ENCODE measurements around the gene TNFRSF13B.
"Not testable (repeated sequence)": the region's sequence is repeated elsewhere in the genome, so short reads cannot be mapped to it uniquely, and the experiment has no call there.

Gene TNFRSF13B

GRCh38 chr17:16971458-16972338 lies at the start of gene TNFRSF13B:
TSS of gene TNFRSF13B (minus strand) at chr17:16972118. CDS start at chr17:16972075, 43 bp downstream.
- in situ Hi-C loops (cut with HindIII; ENCODE audit: low sequenced_read_pairs) = no loop called here

- in situ Hi-C loops (cut with HindIII; ENCODE audit: low sequenced_read_pairs) = no loop called here
Observed at GRCh38 chr17:17021194-17021863, 49.4 kb upstream of the TNFRSF13B start.

GRCh38 chr17:17020821-17021193 lies 48.9 kb upstream of the TNFRSF13B start:
- in situ Hi-C loops (cut with HindIII; ENCODE audit: low sequenced_read_pairs) = no loop called here

DNA sequence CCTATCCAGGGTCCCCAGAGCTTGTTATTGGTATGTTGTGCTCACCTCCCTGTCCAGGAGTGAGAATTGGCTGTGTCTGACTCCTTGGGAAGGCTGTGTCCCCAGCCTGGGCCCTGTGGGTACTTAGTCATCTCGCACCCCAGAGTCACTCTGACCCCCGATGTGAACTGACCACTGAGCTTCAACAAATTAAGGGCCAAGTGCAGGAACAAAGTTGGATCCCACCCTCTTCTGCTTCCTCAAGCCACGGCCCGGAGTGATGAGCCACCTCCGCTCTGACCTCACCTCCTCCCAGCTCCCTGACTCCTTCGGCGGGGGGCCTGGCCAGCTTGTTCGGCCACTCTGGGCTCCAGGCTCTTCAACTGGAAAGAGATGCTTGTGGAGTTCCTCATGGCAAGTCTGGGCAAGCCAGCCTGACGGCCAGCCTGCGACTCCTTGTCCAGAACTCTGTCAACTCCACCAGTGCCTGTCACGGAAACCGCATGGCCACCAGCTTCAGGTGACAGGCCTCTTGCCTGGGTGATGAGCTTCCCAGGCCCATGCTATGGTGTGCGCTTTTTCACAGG lies 48.1 kb upstream of the TNFRSF13B start:
- in situ Hi-C loops (cut with HindIII; ENCODE audit: low sequenced_read_pairs) = no loop called here

DNA sequence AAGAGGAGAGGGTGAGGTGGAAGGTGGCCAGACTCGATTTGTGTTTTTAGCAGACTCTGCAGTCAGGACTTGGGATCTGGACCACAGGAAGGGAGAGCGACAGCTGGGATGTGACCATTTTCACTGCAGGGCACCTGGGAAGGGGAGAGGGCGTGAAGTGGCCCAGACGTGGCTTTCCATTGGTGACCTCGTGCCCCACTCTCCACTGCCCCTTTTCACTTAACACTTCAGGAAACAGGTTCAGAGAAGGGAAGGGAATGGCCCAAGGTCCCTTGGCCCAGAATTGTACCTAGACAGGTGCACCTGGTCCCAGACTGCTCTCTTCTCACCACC lies 47.5 kb upstream of the TNFRSF13B start:
- in situ Hi-C loops (cut with HindIII; ENCODE audit: low sequenced_read_pairs) = no loop called here

DNA sequence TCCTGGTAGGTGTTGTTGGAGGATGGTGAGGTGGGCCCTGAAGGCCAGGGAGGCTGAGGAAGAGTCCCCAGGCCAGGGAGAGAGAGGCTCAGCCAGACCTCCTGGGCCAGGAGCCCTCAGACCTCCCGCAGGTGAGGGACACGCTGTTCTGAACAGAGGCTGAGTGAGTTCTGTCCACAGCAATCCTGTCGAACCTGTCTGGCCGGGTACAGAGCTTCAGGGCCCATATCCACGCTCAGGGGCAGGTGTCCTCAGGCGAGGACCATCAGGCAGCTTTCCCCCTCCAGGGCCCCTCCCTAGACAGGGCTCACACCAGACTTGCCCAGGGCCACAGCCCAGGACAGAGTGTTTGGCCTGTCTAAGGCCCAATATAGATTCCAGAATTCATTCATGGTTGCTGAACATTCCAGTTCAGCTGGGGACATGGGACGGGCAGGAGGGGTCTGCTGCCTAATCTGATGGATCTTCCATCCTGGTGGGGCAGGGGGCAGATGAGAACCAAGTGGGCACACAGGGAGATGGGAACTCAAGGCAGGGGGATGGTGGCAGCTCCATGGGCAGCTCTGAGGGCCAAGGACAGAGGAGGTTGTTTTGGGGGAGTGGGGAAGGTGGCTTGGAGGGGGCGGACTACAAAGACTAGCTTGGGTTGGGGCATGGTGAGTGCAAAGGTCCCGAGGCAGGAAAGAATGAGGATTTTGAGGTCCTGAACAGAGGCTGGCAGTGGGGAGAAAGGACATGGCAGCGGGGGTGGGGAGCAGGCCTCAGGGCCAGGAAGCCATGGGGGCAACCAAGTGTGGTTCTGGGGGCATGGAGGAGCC lies 46.9 kb upstream of the TNFRSF13B start:
- in situ Hi-C loops (cut with HindIII; ENCODE audit: low sequenced_read_pairs) = no loop called here

DNA sequence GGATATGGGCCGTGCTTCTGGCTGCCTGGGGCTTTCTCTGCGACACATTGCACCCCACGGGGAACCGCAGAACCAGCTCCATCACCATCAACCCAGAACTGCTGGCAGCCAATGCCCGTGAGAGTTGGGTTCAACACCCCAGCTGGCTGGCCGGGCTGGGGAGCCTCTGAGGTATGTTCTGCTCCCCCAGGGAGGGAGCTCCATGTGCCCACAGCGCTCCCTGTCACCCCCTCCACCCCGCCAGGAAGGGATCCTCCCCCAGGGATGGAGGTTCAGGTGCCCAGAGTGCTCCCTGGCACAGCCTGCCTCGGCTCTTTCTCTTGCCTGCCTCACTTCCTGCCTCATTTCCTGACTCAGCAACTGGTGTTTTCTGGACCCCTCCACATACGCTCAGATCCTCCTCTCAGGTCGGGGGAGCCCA lies 46.1 kb upstream of the TNFRSF13B start:
- in situ Hi-C loops (cut with HindIII; ENCODE audit: low sequenced_read_pairs) = no loop called here

DNA sequence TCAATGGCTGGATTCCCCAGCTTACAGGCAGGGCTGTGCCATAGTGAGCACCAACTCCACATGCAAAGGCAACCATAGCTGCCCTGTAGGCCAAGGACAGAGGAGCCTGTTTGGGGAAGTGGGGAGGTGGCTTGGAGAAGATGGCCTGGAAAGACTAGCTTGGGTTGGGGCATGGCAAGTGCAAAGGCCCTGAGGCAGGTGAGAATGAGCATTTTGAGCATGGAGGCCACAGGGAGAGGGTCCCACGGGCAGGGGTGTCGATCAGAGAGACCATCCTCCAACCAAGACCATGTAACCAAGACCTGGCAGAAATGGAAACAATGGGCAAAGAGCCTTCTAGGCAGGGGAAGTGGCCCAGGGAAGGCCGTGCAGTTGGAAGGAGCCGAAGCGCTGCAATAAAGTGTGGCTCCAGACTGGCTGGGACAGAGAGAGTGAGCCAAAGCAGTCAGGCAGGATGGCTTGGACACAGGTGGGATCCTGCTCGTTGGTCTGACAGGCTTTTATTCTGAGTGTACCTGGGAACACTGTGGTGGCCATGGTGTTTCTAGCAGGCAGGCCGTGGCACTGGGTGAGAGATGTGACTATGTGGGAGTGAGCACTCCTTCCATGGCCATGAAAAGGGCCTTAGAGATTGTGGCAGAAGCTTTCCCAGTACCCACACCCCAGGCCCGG lies 45.6 kb upstream of the TNFRSF13B start:
- in situ Hi-C loops (cut with HindIII; ENCODE audit: low sequenced_read_pairs) = no loop called here

DNA sequence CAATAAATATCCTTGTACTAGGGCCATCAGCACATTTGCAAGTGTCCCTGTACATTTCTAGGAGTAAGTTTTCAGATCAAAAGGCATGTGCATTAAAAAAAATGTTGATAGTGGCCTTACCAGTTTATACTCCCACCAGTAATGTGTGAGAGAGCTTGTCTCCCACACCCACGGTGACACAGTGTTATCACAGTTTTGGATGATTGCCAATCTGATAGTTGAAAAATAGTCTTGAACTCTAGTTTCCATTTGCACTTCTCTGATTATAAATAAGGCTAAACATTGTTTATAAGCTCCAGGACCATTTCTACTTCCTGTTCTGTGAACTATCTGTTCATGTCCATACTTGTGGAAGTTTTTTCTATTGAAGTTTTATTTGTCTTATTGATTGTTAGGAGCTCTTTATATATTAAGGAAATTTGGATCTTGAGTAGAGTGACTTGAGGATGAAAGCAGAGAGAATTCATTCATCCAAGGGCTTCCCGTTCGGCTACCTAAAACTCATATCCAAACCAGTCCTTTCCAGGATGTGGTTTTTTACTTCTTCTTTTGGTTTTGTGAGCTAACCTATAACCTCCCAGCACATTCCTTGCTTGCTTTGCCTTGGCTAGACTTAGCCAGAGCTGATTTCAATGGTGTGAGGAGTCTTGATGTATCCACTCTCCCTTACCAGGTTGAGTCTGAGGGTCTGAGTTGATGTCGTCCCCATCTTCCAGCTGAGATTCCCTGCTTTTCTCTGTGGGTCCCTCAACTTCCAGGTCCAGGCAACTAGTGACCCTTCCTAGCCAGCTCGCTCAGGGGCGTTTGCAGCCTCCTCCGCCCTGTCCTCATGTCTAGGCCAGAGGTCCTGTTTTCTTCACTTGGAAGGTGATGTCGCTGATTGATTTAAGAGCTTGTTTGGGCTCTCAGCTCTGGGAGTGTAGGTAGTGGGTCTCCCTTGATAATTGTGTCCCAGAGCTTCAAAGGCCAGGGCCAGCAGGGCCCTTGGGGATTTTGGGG lies 44.6 kb upstream of the TNFRSF13B start:
- in situ Hi-C loops (cut with HindIII; ENCODE audit: low sequenced_read_pairs) = not testable (repeated sequence)

DNA sequence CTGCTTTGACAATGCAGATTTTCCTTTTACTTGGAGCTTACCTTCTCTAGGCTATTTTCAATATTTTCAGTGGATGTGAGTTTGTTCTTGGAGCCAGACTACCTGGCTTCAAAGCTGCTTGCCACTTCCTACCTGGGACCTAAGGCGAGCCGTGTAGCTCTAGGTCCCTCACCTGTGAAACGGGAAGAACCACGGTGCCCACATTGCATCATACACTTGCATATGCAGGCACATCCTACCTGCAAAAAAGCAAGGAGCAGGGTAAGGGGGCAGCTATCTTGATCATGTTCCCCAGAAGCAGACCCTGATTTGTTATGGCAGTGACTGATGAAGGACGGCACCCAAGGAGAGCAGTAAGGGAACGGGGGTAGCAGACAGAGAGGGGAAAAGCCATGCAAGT lies 43.3 kb upstream of the TNFRSF13B start:
- in situ Hi-C loops (cut with HindIII; ENCODE audit: low sequenced_read_pairs) = no loop called here

DNA sequence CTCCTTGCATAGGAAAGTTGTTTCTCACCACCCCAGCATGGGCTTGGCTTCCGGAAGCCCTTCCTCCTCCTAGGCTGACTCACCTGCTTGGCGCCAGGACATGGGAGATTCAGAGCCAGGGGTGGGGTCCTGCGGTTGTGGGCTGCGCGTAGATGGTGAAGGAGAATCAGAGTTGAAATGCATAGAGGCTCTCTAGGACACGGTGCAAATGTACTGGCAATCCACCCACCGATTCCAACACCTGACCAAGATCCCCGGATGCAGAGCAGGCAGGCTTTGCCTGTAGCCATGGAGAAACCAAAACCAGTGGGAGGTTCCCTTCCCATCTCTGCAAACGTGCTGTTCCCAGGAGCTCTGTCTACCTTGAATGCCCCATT lies 42.8 kb upstream of the TNFRSF13B start:
- in situ Hi-C loops (cut with HindIII; ENCODE audit: low sequenced_read_pairs) = not testable (repeated sequence)

GRCh38 chr17:17013828-17014747 lies 42.2 kb upstream of the TNFRSF13B start:
- in situ Hi-C loops (cut with HindIII; ENCODE audit: low sequenced_read_pairs) = not testable (repeated sequence)

DNA sequence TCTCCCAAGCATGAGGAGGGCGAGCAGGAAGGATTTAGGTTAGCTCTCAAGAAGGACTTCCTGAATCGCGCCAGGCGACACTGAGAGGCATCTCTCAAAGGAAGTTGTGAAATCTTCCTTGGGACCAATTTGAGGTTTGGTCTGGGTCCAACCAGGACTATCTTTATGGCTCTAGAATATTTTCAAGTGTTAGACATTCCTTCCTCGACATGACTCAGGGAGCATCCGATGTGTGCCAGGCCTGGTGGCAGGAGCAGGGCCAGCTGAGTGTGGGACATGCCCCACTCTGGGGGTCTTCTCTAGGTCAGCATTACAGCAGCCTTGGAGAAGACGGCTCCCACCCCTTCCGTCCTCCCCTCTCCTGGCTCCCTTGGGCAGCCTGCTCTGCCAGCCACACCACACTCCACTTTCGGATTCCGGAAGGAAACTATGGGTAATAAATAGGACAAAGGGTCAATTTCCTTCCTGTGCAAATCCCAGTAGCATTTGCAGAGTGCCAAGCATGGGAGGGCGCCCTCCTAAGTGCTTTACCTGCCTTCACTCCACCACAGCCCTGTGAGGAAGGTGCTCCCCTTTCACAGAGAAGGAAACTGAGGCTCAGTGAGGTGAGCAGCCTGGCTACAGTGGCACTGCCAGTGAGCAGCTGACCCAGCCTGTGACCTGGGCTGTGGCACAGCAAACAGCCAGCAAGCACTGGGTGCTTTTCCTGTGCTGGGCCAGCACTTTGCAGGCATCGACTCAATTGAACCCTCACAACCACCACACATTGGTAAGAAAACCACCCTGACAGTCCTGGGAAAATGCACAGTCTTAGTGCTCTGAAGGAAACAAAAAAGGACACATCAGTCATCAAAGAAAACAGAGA lies 39.4 kb upstream of the TNFRSF13B start:
- in situ Hi-C loops (cut with HindIII; ENCODE audit: low sequenced_read_pairs) = not testable (repeated sequence)

- in situ Hi-C loops (cut with HindIII; ENCODE audit: low sequenced_read_pairs) = not testable (repeated sequence)
Observed at GRCh38 chr17:17010545-17011034, 38.7 kb upstream of the TNFRSF13B start.

DNA sequence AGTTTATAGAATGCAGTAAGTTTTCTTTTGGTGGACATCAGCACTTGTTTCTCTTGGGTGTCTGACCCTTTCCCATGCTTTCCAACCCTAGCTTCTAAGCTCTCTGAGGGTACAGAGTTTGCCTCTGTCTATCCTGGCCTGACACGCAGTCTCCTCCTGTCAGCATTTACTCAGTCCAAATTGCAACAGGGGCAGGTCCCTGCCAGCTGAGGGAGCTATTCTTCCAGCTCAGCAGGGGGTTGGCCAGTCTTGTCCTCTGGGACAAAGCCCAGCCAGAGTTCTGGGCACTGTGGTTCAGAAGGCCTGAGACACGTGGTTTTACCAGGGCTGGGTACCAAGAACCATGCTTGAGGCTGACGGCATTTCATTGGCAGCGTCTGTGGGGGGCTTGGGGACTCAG lies 38.1 kb upstream of the TNFRSF13B start:
- in situ Hi-C loops (cut with HindIII; ENCODE audit: low sequenced_read_pairs) = not testable (repeated sequence)

GRCh38 chr17:17008621-17009397 lies 36.9 kb upstream of the TNFRSF13B start:
- in situ Hi-C loops (cut with HindIII; ENCODE audit: low sequenced_read_pairs) = not testable (repeated sequence)
